IMR-90 (cell line): ENCODE data around the gene D2HGDH. TPM values are rescaled to one million over a fixed set of nuclear protein-coding genes. Genes with fewer than 3 reads are reported as not detected.
"Not testable (repeated sequence)": the region's sequence is repeated elsewhere in the genome, so short reads cannot be mapped to it uniquely, and the experiment has no call there.

Source experiments
- ATAC-seq: fragments of 200-7000 bp; cut with Tn5 transposase; 2 replicates; pipeline ENCODE4 v1.9.1; 2020; ENCODE audit warnings: low read depth, mild to moderate bottlenecking, moderate library complexity
- BruUV-seq: library from RNA; stranded (reverse); fragments of 400-500 nt; replicated peaks from 2 replicates; lab custom pipeline; 2021; lab: Mats Ljungman, UMichigan
- CTCF ChIA-PET: fragments of 300-600 bp; formaldehyde crosslinking; extraction: SDS; loops from one replicate; lab custom pipeline; 2021; ENCODE audit warnings: antibody characterized with exemption; lab: Yijun Ruan, JAX
- POLR2A ChIA-PET: fragments of 300-600 bp; sonication (Branson Sonifier 250); formaldehyde crosslinking; loops from one replicate; lab custom pipeline; 2022; ENCODE audit warnings: antibody characterized with exemption; ENCODE audit not compliant: unreplicated experiment; lab: Charles Lee
- DNase-seq: peaks from one replicate; pipeline ENCODE4 v3.0.0; 2013
- H2AFZ ChIP-seq: replicated peaks from 2 replicates; pipeline ENCODE3; 2013; ENCODE audit warnings: low read length, mild to moderate bottlenecking; ENCODE audit not compliant: poor library complexity
- H2AK5ac ChIP-seq: 2 replicates; pipeline ENCODE4 v1.6.1; 2013; ENCODE audit warnings: low read depth, low read length, inconsistent platforms
- H2AK9ac ChIP-seq: replicated peaks from 2 replicates; pipeline ENCODE3; 2013; ENCODE audit warnings: mild to moderate bottlenecking, low read depth, low read length, moderate library complexity; ENCODE audit not compliant: poor library complexity
- H2BK120ac ChIP-seq: 2 replicates; pipeline ENCODE4 v1.6.1; 2013; ENCODE audit warnings: low read depth, low read length, inconsistent platforms
- H2BK15ac ChIP-seq: 3 replicates; pipeline ENCODE4 v1.6.1; 2013; ENCODE audit warnings: low read depth, low read length, inconsistent platforms
- H2BK20ac ChIP-seq: 2 replicates; pipeline ENCODE4 v1.6.1; 2013; ENCODE audit warnings: low read depth, mild to moderate bottlenecking, inconsistent platforms, low read length, moderate library complexity
- H2BK5ac ChIP-seq: 2 replicates; pipeline ENCODE4 v1.6.1; 2013; ENCODE audit warnings: mild to moderate bottlenecking, low read depth, low read length, inconsistent platforms; ENCODE audit not compliant: poor library complexity, severe bottlenecking
- H3K14ac ChIP-seq: replicated peaks from 2 replicates; pipeline ENCODE4 v1.6.1; 2013; ENCODE audit warnings: low read depth, low read length, inconsistent platforms
- H3K18ac ChIP-seq: 2 replicates; pipeline ENCODE4 v1.6.1; 2013; ENCODE audit warnings: low read depth, low read length, control low read depth
- H3K23ac ChIP-seq: 2 replicates; pipeline ENCODE4 v1.6.1; 2013; ENCODE audit warnings: low read depth, low read length, inconsistent platforms
- H3K27ac ChIP-seq: 2 replicates; pipeline ENCODE4 v1.5.1; 2013; ENCODE audit warnings: mild to moderate bottlenecking, control low read depth, low read length; ENCODE audit not compliant: insufficient read depth
- H3K27me3 ChIP-seq: 2 replicates; pipeline ENCODE4 v1.6.1; 2013; ENCODE audit warnings: low read length; ENCODE audit not compliant: control insufficient read depth, insufficient read depth
- H3K36me3 ChIP-seq: 2 replicates; pipeline ENCODE4 v1.6.1; 2013; ENCODE audit warnings: low read length, mixed read lengths; ENCODE audit not compliant: control insufficient read depth, insufficient read depth
- H3K4ac ChIP-seq: 2 replicates; pipeline ENCODE4 v1.6.1; 2013; ENCODE audit warnings: low read depth, low read length, inconsistent platforms
- H3K4me1 ChIP-seq: 2 replicates; pipeline ENCODE4 v1.6.1; 2013; ENCODE audit warnings: low read length, mixed read lengths; ENCODE audit not compliant: control insufficient read depth, insufficient read depth
- H3K4me2 ChIP-seq: 2 replicates; pipeline ENCODE4 v1.6.1; 2013; ENCODE audit warnings: low read depth, mild to moderate bottlenecking, control low read depth, low read length, moderate library complexity
- H3K4me3 ChIP-seq: 2 replicates; pipeline ENCODE4 v1.5.1; 2013; ENCODE audit warnings: low read depth, mild to moderate bottlenecking, control low read depth, low read length, moderate library complexity; ENCODE audit not compliant: insufficient read depth
- H3K56ac ChIP-seq: 2 replicates; pipeline ENCODE4 v1.6.1; 2013; ENCODE audit warnings: low read length, inconsistent platforms; ENCODE audit not compliant: insufficient read depth; ENCODE audit errors: extremely low read depth
- H3K79me1 ChIP-seq, 2 experiments: 2 replicates each; pipeline ENCODE4 v1.6.1; 2013; ENCODE audit warnings: low read length in 2 of 2, inconsistent platforms in 1 of 2, low read depth in 1 of 2
- H3K9ac ChIP-seq: 2 replicates; pipeline ENCODE4 v1.6.1; 2013; ENCODE audit warnings: low read depth, low read length, control low read depth
- H3K9me1 ChIP-seq: 2 replicates; pipeline ENCODE4 v1.6.1; 2013; ENCODE audit warnings: low read length, inconsistent platforms; ENCODE audit not compliant: insufficient read depth
- H3K9me3 ChIP-seq: 2 replicates; pipeline ENCODE4 v1.6.1; 2013; ENCODE audit warnings: low read length; ENCODE audit not compliant: control insufficient read depth, insufficient read depth
- H4K20me1 ChIP-seq: 2 replicates; pipeline ENCODE4 v1.6.1; 2013; ENCODE audit warnings: low read length, inconsistent platforms; ENCODE audit not compliant: insufficient read depth
- H4K5ac ChIP-seq: 2 replicates; pipeline ENCODE4 v1.6.1; 2013; ENCODE audit warnings: mild to moderate bottlenecking, low read depth, low read length, control low read depth
- H4K8ac ChIP-seq, 2 experiments: 2 replicates each; pipeline ENCODE4 v1.6.1; 2013; ENCODE audit warnings: low read depth in 2 of 2, low read length in 2 of 2, control low read depth in 1 of 2, inconsistent platforms in 1 of 2
- H4K91ac ChIP-seq: 2 replicates; pipeline ENCODE4 v1.6.1; 2013; ENCODE audit warnings: low read depth, low read length, inconsistent platforms; ENCODE audit not compliant: insufficient read depth
- WGBS, 2 experiments: methylation state at CpG; one replicate each; pipeline versions ENCODE4 v1.1.5 to v1.1.7; 2013; ENCODE audit warnings: missing lambda C conversion rate in 2 of 2; ENCODE audit not compliant: insufficient read length in 1 of 2; ENCODE audit errors: extremely low coverage in 2 of 2; 5-methylcytosine and 5-hydroxymethylcytosine counted together
- dilution Hi-C: fragments of 300-500 bp; cut with HindIII; formaldehyde crosslinking; loops from one replicate; pipeline ENCODE4 v1.14.3; 2018; ENCODE audit warnings: low sequenced_read_pairs; ENCODE audit not compliant: unreplicated experiment
- in situ Hi-C: fragments of 300-500 bp; cut with MboI; formaldehyde crosslinking; loops from 3 replicates; pipeline ENCODE4 v1.14.3; 2019; ENCODE audit warnings: low sequenced_read_pairs, inconsistent platforms, mixed read lengths
- intact Hi-C: fragments of 100-400 bp; cut with micrococcal nuclease; formaldehyde crosslinking; loops from 2 replicates; pipeline ENCODE4 v1.10.0; 2022
- polyA plus RNA-seq, 3 experiments: library from polyadenylated mRNA; depleted of rRNA; stranded (reverse); fragments of >200 nt; gene quantifications; 2 replicates each; pipeline ENCODE4 v1.2.3, GENCODE V29; 2012; ENCODE audit warnings: low replicate concordance in 1 of 3
- total RNA-seq: library from RNA; depleted of rRNA; stranded (reverse); fragments of >200 nt; gene quantifications from 2 replicates; pipeline ENCODE4 v1.2.3, GENCODE V29; 2012; rRNA removed

The D2HGDH gene
- total and polyA plus RNA-seq, 2 of the 4 experiments (the other 2 are of a cell fraction) = 6.3 to 22.1 TPM

- H3K18ac ChIP-seq, H4K8ac ChIP-seq, intact Hi-C loops, H2BK120ac ChIP-seq, BruUV-seq, CTCF ChIA-PET, H4K5ac ChIP-seq, H4K91ac ChIP-seq, POLR2A ChIA-PET, H3K79me1 ChIP-seq, ATAC-seq, H3K27ac ChIP-seq, H3K9me3 ChIP-seq, H2BK20ac ChIP-seq, in situ Hi-C loops, H3K4me3 ChIP-seq, dilution Hi-C loops, H3K23ac ChIP-seq, DNase-seq, H3K9me1 ChIP-seq, H4K20me1 ChIP-seq, H2AFZ ChIP-seq, H3K14ac ChIP-seq, H3K4ac ChIP-seq, H2AK5ac ChIP-seq, H2AK9ac ChIP-seq, H3K36me3 ChIP-seq, H2BK5ac ChIP-seq, H3K4me2 ChIP-seq, H3K9ac ChIP-seq, H2BK15ac ChIP-seq, H3K56ac ChIP-seq, H3K4me1 ChIP-seq: not testable (repeated sequence)
- no CpG with 5 or more reads among the region's 10 CpGs for WGBS, 2 experiments
- H3K27me3 ChIP-seq = peaks cover 16% of the 10 kb centered on the region; the same call in 1 of the 2 replicates
Measured at GRCh38 chr2:241817821-241818215, 83.4 kb downstream of the D2HGDH start.

Other genes with a start within 250 kb of the D2HGDH start
- gene STK25, start 226.0 kb upstream of the D2HGDH start, total RNA-seq = 203 and 258 TPM in 2 replicates
- gene STK25, start 226.0 kb upstream of the D2HGDH start, polyA plus RNA-seq (2012; rRNA removed) = 392 and 417 TPM in 2 replicates
- gene BOK, start 175.9 kb upstream of the D2HGDH start, total RNA-seq = 13.3 and 15.8 TPM in 2 replicates
- gene BOK, start 175.9 kb upstream of the D2HGDH start, polyA plus RNA-seq (2012; rRNA removed) = 34.4 and 37.4 TPM in 2 replicates
- gene THAP4, start 97.5 kb upstream of the D2HGDH start, total RNA-seq = 33.9 and 42.2 TPM in 2 replicates
- gene THAP4, start 97.5 kb upstream of the D2HGDH start, polyA plus RNA-seq (2012; rRNA removed) = 55.1 and 60.3 TPM in 2 replicates
- gene ATG4B, start 96.9 kb upstream of the D2HGDH start, total RNA-seq = 102 and 146 TPM in 2 replicates
- gene ATG4B, start 96.9 kb upstream of the D2HGDH start, polyA plus RNA-seq (2012; rRNA removed) = 98.4 and 113 TPM in 2 replicates
- gene DTYMK, start 47.8 kb upstream of the D2HGDH start, total RNA-seq = 31.7 and 32.8 TPM in 2 replicates
- gene DTYMK, start 47.8 kb upstream of the D2HGDH start, polyA plus RNA-seq (2012; rRNA removed) = 50.1 and 50.5 TPM in 2 replicates
- gene ING5, start 32.6 kb upstream of the D2HGDH start, total RNA-seq = 16.7 and 38.9 TPM in 2 replicates
- 36.1 and 36.5 TPM in 2 replicates for gene ING5, start 32.6 kb upstream of the D2HGDH start, polyA plus RNA-seq (2012; rRNA removed)
- gene GAL3ST2, start 42.2 kb downstream of the D2HGDH start, total RNA-seq = not detected in 2 replicates
- 0.07 TPM in 1 of 2 replicates, not detected in the other for gene GAL3ST2, start 42.2 kb downstream of the D2HGDH start, polyA plus RNA-seq (2012; rRNA removed)
- not detected in 2 replicates for gene NEU4, start 74.6 kb downstream of the D2HGDH start, total RNA-seq
- not detected in 2 replicates for gene NEU4, start 74.6 kb downstream of the D2HGDH start, polyA plus RNA-seq (2012; rRNA removed)
- gene PDCD1, start 124.3 kb downstream of the D2HGDH start, total RNA-seq = not detected in 2 replicates
- gene PDCD1, start 124.3 kb downstream of the D2HGDH start, polyA plus RNA-seq (2012; rRNA removed) = not detected in 2 replicates
- not detected in 2 replicates for gene RTP5, start 135.1 kb downstream of the D2HGDH start, total RNA-seq
- not detected in 2 replicates for gene RTP5, start 135.1 kb downstream of the D2HGDH start, polyA plus RNA-seq (2012; rRNA removed)